Natural killer cell (primary cell): ENCODE data around the gene PPP1R2. TPM values are rescaled to one million over a fixed set of nuclear protein-coding genes. Genes with fewer than 3 reads are reported as not detected.

Source experiments
- ATAC-seq, 3 donors: fragments of 150-1000 bp in 2 of 3; fragments of 200-7000 bp in 1 of 3; cut with Tn5 transposase; 1 replicate in 1 of 3; 2 replicates in 2 of 3; pipeline ENCODE4 v1.10.0; 2021; ENCODE audit warnings: mild to moderate bottlenecking in 2 of 3, moderate library complexity in 2 of 3
- DNase-seq, 2 donors: peaks; one replicate each; pipeline versions ENCODE4 v3.0.0 to v3.0.0-alpha.2; 2013 to 2021; ENCODE audit warnings: mixed read lengths in 1 of 2
- H3K27ac ChIP-seq: one replicate; pipeline ENCODE4 v1.5.1; 2013; ENCODE audit warnings: mild to moderate bottlenecking, low read length
- H3K27me3 ChIP-seq: one replicate; pipeline ENCODE4 v1.6.1; 2013; ENCODE audit warnings: low read length; ENCODE audit not compliant: control insufficient read depth, insufficient read depth
- H3K36me3 ChIP-seq: one replicate; pipeline ENCODE4 v1.6.1; 2013; ENCODE audit warnings: low read length; ENCODE audit not compliant: control insufficient read depth, insufficient read depth
- H3K4me1 ChIP-seq: one replicate; pipeline ENCODE4 v1.6.1; 2013; ENCODE audit warnings: low read length; ENCODE audit not compliant: control insufficient read depth, insufficient read depth
- H3K4me3 ChIP-seq: one replicate; pipeline ENCODE4 v1.5.1; 2013; ENCODE audit warnings: low read length
- H3K9me3 ChIP-seq: one replicate; pipeline ENCODE4 v1.6.1; 2013; ENCODE audit warnings: low read length; ENCODE audit not compliant: control insufficient read depth, insufficient read depth
- H3K27ac Mint-ChIP-seq, 2 donors: one replicate each; pipeline ENCODE4 v1.8.0; 2022; ENCODE audit warnings: mild to moderate bottlenecking in 2 of 2, mixed read lengths in 2 of 2, moderate library complexity in 1 of 2
- H3K27me3 Mint-ChIP-seq, 2 donors: one replicate each; pipeline ENCODE4 v1.8.0; 2022; ENCODE audit warnings: low read depth in 2 of 2, mixed read lengths in 2 of 2
- H3K36me3 Mint-ChIP-seq: one replicate; pipeline ENCODE4 v1.8.0; 2022; ENCODE audit warnings: mixed read lengths
- H3K4me1 Mint-ChIP-seq, 2 donors: one replicate each; pipeline ENCODE4 v1.8.0; 2022; ENCODE audit warnings: mixed read lengths in 2 of 2
- H3K4me3 Mint-ChIP-seq: one replicate; pipeline ENCODE4 v1.8.0; 2022; ENCODE audit warnings: mild to moderate bottlenecking, moderate library complexity, mixed read lengths
- H3K9me3 Mint-ChIP-seq, 2 donors: one replicate each; pipeline ENCODE4 v1.8.0; 2022; ENCODE audit warnings: mixed read lengths in 2 of 2
- WGBS: methylation state at CpG from one replicate; pipeline ENCODE4 v1.1.7; 2013; ENCODE audit warnings: missing lambda C conversion rate; ENCODE audit not compliant: insufficient coverage; 5-methylcytosine and 5-hydroxymethylcytosine counted together
- intact Hi-C: fragments of 100-400 bp; cut with micrococcal nuclease; formaldehyde crosslinking; loops from one replicate; pipeline ENCODE4 v1.14.2; 2022
- total RNA-seq, 4 donors: library from RNA; stranded (reverse); fragments of 120-200 nt in 1 of 4; gene quantifications; one replicate each; pipeline versions ENCODE4 v1.2.3 to v1.2.4, GENCODE V29; 2013 to 2022
- TF ChIP-seq, protein P1 (sequence below): fragments of 200-600 bp; IDR thresholded peaks from one replicate; pipeline ENCODE4 v1.8.0; 2022; ENCODE audit warnings: antibody characterized with exemption

PPP1R2 gene
- total RNA-seq, 3 donors from 2014 or later (not counting 1 experiment from before 2014, with no cell fraction given), result 89.8 to 97.3 (median 89.9) TPM

DNA sequence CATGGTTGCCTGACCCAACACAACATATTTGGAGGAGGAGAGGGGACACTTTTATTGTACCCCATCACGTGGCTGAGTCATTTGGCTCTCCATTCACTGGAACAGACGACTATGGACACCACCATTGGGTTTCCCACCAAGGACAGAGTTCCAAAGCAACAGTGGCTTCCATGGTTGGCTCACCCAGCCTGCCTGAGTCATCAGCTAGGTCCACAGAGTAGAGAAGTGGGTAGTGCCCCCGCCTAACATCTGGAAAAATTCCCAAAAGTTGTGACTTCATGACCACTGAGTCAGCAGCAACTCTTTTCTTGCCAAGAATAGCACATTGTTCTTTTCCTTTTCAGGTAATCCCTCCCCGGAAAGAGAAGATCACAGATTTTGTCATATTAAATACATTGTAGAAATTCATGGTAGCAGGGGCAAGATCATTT lies 3.0 kb upstream of the PPP1R2 start:
- TF ChIP-seq, protein P1, sequence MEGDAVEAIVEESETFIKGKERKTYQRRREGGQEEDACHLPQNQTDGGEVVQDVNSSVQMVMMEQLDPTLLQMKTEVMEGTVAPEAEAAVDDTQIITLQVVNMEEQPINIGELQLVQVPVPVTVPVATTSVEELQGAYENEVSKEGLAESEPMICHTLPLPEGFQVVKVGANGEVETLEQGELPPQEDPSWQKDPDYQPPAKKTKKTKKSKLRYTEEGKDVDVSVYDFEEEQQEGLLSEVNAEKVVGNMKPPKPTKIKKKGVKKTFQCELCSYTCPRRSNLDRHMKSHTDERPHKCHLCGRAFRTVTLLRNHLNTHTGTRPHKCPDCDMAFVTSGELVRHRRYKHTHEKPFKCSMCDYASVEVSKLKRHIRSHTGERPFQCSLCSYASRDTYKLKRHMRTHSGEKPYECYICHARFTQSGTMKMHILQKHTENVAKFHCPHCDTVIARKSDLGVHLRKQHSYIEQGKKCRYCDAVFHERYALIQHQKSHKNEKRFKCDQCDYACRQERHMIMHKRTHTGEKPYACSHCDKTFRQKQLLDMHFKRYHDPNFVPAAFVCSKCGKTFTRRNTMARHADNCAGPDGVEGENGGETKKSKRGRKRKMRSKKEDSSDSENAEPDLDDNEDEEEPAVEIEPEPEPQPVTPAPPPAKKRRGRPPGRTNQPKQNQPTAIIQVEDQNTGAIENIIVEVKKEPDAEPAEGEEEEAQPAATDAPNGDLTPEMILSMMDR, result no peak

DNA sequence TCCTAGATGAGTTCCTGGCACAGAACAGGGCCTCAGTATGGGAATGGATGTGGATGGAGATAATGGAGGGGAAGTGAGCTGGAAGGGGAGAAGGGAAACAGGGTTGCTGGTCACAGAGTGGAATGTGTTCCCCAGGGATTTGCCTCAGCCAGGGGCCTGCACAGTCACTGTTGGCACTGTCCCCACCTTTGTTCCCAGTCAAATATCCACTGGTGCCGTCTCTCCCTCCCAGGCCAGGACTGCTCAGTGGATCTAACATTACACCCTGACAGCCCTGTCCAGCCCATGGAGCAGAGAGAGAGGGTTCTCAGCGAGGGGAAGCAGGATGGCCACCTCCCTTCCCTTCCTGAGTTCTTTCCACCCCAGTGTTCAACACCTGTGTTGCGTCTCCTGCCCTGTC lies 1.5 kb upstream of the PPP1R2 start:
- peak overlapping the region; percentile 89 for H3K4me3 Mint-ChIP-seq
- Histone ChIP-seq H3K27ac (no peak overlapping the region), H3K9me3 (no peaks in the 10 kb centered on the region), H3K4me3 (no peak overlapping the region), H3K36me3 (no peaks in the 10 kb centered on the region), H3K27me3 (no peaks in the 10 kb centered on the region), H3K4me1 (peaks cover 57% of the 10 kb centered on the region)
- TF ChIP-seq, protein P1, result no peak
- intact Hi-C loops, result loop anchor here (5.0 kb wide), 1 partner anchor 857 kb away; the partner anchor contains the start of gene FAM43A
- H3K9me3 Mint-ChIP-seq, result no peaks in the 10 kb centered on the region
- 88% methylated on average over 3 of the region's 3 CpGs for WGBS
- H3K4me1 Mint-ChIP-seq, result peaks cover 79 to 81% of the 10 kb centered on the region in 2 donors
- H3K27ac Mint-ChIP-seq, result peak overlapping the region; percentile 94 to 95
- H3K27me3 Mint-ChIP-seq, result no peaks in the 10 kb centered on the region
- DNase-seq, result peak in 1 of 2 donors; percentile 23
- ATAC-seq, result no peak
- no peaks in the 10 kb centered on the region for H3K36me3 Mint-ChIP-seq

More for the DNA sequence above, 3.0 kb upstream of the PPP1R2 start:
- no peaks in the 10 kb centered on the region for H3K9me3 Mint-ChIP-seq
- H3K27me3 Mint-ChIP-seq, result no peaks in the 10 kb centered on the region
- WGBS, result 52% methylated on average over 3 of the region's 4 CpGs
- H3K36me3 Mint-ChIP-seq, result no peaks in the 10 kb centered on the region
- no peak for ATAC-seq
- no peaks in the 10 kb centered on the region for H3K27me3 ChIP-seq
- H3K4me3 Mint-ChIP-seq, result peak overlapping the region; percentile 89
- peak overlapping the region; percentile 94 to 95 for H3K27ac Mint-ChIP-seq
- peaks cover 60% of the 10 kb centered on the region for H3K4me1 ChIP-seq
- intact Hi-C loops, result no loop called here
- H3K9me3 ChIP-seq, result no peaks in the 10 kb centered on the region
- H3K4me3 ChIP-seq, result no peak overlapping the region
- H3K27ac ChIP-seq, result peak overlapping the region; percentile 67
- H3K4me1 Mint-ChIP-seq, result peaks cover 79 to 81% of the 10 kb centered on the region in 2 donors
- no peaks in the 10 kb centered on the region for H3K36me3 ChIP-seq
- peak in 1 of 2 donors; percentile 31 for DNase-seq

DNA sequence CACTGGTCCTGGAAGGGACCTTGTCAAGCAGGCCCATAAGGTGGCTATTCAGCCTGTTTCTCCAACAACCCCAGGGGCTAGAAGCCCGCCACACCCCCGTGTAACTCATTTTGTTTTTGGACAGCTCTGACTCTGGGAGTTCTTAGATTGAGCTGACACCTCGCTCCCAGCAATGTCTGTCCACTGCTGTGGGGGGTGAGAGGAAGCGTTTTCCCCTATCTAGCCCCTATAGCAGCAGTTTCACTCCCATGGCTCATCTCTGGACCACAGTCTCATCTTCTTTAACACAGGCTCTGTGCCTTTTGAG lies 1.1 kb upstream of the PPP1R2 start:
- Mint-ChIP-seq H3K27me3 (no peaks in the 10 kb centered on the region), H3K36me3 (no peaks in the 10 kb centered on the region), H3K27ac (peak overlapping the region; percentile 94 to 95), H3K4me1 (peaks cover 83 to 85% of the 10 kb centered on the region in 2 donors), H3K4me3 (peak overlapping the region; percentile 89), H3K9me3 (no peaks in the 10 kb centered on the region)
- DNase-seq (no peak), ATAC-seq (no peak)
- 93% methylated on average over 3 of the region's 4 CpGs for WGBS
- TF ChIP-seq, protein P1, result no peak
- no peak overlapping the region for H3K27ac ChIP-seq
- H3K4me1 ChIP-seq, result peaks cover 56% of the 10 kb centered on the region
- H3K4me3 ChIP-seq, result no peak overlapping the region
- H3K27me3 ChIP-seq, result no peaks in the 10 kb centered on the region
- intact Hi-C loops, result loop anchor here (5.0 kb wide), 1 partner anchor 857 kb away; the partner anchor contains the start of gene FAM43A
- no peaks in the 10 kb centered on the region for H3K36me3 ChIP-seq
- H3K9me3 ChIP-seq, result no peaks in the 10 kb centered on the region
